Erythroblast (primary cell): ENCODE data around the gene XCL1.

Source experiments
- GATA1 ChIP-seq: IDR thresholded peaks from 2 replicates; pipeline ENCODE4 v1.6.1; 2011; ENCODE audit warnings: low read depth, mild to moderate bottlenecking, control low read depth, low read length, moderate library complexity
- POLR2A ChIP-seq: IDR thresholded peaks from 2 replicates; pipeline ENCODE4 v1.6.1; 2011; ENCODE audit warnings: mild to moderate bottlenecking, low read length

DNA sequence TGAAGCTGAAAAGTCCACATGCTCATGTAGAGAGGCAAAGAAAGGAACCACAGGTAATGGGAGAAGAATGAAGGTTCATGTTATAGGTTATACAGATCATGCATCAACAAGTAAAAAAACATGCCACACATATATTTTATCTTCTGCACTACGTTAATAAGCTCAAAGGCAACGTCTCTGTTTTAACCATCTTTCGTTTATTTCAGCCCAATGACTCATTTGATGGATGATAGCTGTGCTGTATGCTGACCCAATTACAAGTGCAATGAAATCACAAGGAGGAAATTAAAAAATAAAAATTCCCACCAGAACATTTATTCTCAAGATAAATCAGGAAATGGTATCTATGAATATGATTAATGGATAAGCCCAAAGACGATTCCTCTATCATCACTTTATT is 24.6 kb downstream of the XCL1 start:
- TF ChIP-seq POLR2A (no peak), GATA1 (no peak)
